Neutrophil (primary cell): Measurements from ENCODE around the gene ZBP1.
A peak's percentile ranks its signal among the peaks of the same experiment; 100 is the strongest.

Source experiments
- H3K27ac ChIP-seq: fragments of 200-600 bp; sonication (generic); 2 replicates; pipeline ENCODE4 v1.5.1; 2016; ENCODE audit warnings: mild to moderate bottlenecking, moderate library complexity
- H3K27me3 ChIP-seq: fragments of 200-600 bp; sonication (generic); 2 replicates; pipeline ENCODE4 v1.6.0; 2016; ENCODE audit warnings: mild to moderate bottlenecking
- H3K36me3 ChIP-seq: fragments of 200-600 bp; sonication (generic); 2 replicates; pipeline ENCODE4 v1.5.1; 2017
- H3K4me1 ChIP-seq, 2 experiments: fragments of 200-600 bp in 1 of 2; sonication (generic) in 1 of 2; 1 replicate in 1 of 2; 2 replicates in 1 of 2; pipeline versions ENCODE4 v1.5.1 to v1.6.1; 2013 to 2016; ENCODE audit warnings: low read depth in 1 of 2, low read length in 1 of 2, mild to moderate bottlenecking in 1 of 2, moderate library complexity in 1 of 2; ENCODE audit not compliant: control insufficient read depth in 1 of 2, insufficient read depth in 1 of 2
- H3K4me3 ChIP-seq, 2 experiments: fragments of 200-600 bp in 1 of 2; sonication (generic) in 1 of 2; 1 replicate in 1 of 2; 2 replicates in 1 of 2; pipeline ENCODE4 v1.5.1; 2013 to 2016; ENCODE audit warnings: low read depth in 1 of 2, low read length in 1 of 2, mild to moderate bottlenecking in 1 of 2, moderate library complexity in 1 of 2
- H3K9me3 ChIP-seq: fragments of 200-600 bp; sonication (generic); 2 replicates; pipeline ENCODE4 v1.5.1; 2016
- CTCF ChIP-seq: fragments of 200-600 bp; sonication (generic); IDR thresholded peaks from 2 replicates; pipeline ENCODE4 v1.5.1; 2016; ENCODE audit warnings: antibody characterized with exemption

ZBP1 gene

GRCh38 chr20:57622579-57623381 lies 2.6 kb upstream of the ZBP1 start:
- no peaks in the 10 kb centered on the region for H3K27me3 ChIP-seq
- H3K4me3 ChIP-seq, result no peak overlapping the region
- H3K36me3 ChIP-seq, result no peaks in the 10 kb centered on the region
- H3K4me1 ChIP-seq, result peaks cover 53 to 59% of the 10 kb centered on the region in 2 experiments
- TF ChIP-seq CTCF, result peak; percentile 86
- H3K9me3 ChIP-seq, result no peaks in the 10 kb centered on the region
- H3K27ac ChIP-seq, result no peak overlapping the region

- Histone ChIP-seq H3K4me1 (peaks cover 50 to 59% of the 10 kb centered on the region in 2 experiments), H3K27me3 (no peaks in the 10 kb centered on the region), H3K4me3 (no peak overlapping the region), H3K27ac (peak overlapping the region; percentile 95), H3K36me3 (peaks cover 3% of the 10 kb centered on the region), H3K9me3 (no peaks in the 10 kb centered on the region)
- no peak for TF ChIP-seq CTCF
These were observed 2.0 kb upstream of the ZBP1 start for GRCh38 chr20:57622201-57622570.

DNA sequence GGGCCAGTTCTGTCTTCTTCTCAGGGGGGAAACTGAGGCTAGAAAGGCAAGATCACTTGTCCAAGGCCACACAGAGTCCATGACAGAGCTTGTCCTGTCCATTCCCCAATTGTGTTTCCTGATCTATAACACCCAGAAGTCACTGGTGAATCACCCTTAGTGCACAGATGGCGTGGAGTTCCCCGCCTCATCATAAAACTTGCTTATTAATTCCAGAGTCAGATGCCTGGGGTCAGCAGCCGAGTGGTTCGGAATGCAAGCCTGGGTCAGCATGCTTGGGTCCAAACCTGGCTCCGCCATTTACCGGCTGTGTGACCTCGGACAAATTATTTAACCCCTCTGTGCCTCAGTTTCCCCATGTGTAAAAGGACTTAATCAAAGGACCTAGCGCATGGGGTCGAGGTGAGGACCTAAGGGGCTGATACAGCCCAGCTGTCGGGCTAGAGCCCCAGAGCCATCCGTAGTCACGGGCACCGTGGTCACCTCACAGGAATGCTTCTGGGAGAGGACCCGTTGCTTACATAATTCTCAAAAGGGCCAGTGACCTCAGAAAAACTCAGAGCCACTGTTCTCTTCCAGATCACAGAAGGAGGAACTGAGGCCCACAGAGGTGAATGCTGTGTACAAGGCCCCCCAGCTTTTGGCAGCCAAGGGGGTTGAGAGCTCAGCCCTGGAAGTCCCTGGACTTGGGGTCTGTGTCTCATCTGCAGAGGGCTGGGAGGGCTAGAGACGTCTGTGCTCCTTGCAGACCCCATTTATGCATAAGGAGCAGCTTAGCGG lies 1.4 kb upstream of the ZBP1 start:
- H3K36me3 ChIP-seq, result peaks cover 9% of the 10 kb centered on the region
- H3K27ac ChIP-seq, result peak overlapping the region; percentile 95
- no peak for TF ChIP-seq CTCF
- no peaks in the 10 kb centered on the region for H3K9me3 ChIP-seq
- H3K4me3 ChIP-seq, result peak overlapping the region in 1 of 2 experiments; percentile 71
- H3K4me1 ChIP-seq, result peaks cover 45 to 56% of the 10 kb centered on the region in 2 experiments
- H3K27me3 ChIP-seq, result no peaks in the 10 kb centered on the region

DNA sequence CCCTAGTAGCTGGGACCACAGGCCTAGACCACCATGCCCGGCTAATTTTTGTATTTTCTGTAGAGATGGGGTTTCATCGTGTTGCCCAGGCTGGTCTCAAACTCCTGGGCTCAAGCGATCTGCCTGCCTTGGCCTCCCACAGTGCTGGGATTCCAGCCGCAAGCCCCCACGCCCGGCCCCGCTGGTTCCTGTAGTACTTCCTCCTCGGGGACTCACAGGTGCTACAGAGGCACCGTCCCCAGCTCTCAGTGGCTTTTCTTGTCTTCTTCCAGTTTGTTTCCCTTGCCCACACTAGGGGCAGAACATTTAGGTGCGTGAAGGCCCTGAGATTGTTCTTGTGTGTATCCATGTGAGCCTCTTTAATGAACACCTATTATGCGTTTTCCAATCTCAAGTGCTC lies 773 bp upstream of the ZBP1 start:
- H3K27me3 ChIP-seq, result no peaks in the 10 kb centered on the region
- peaks cover 44 to 52% of the 10 kb centered on the region in 2 experiments for H3K4me1 ChIP-seq
- peak overlapping the region; percentile 65 to 71 for H3K4me3 ChIP-seq
- H3K36me3 ChIP-seq, result peaks cover 15% of the 10 kb centered on the region
- no peaks in the 10 kb centered on the region for H3K9me3 ChIP-seq
- no peak for TF ChIP-seq CTCF
- peak overlapping the region; percentile 95 for H3K27ac ChIP-seq

- Histone ChIP-seq H3K9me3 (no peaks in the 10 kb centered on the region), H3K4me3 (peak overlapping the region; percentile 65 to 71), H3K36me3 (peaks cover 33% of the 10 kb centered on the region), H3K27me3 (peaks cover 7% of the 10 kb centered on the region), H3K4me1 (peaks cover 44 to 52% of the 10 kb centered on the region in 2 experiments), H3K27ac (peak overlapping the region; percentile 95)
- TF ChIP-seq CTCF, result no peak
These were observed 985 bp downstream of the ZBP1 start for GRCh38 chr20:57619051-57619831.
